Right cardiac atrium (tissue), 5 donors: ENCODE results near the gene NUP210. TPM values are rescaled to one million over a fixed set of nuclear protein-coding genes. Genes with fewer than 3 reads are reported as not detected.

Source experiments
- ATAC-seq, 2 donors: fragments of 200-7000 bp; cut with Tn5 transposase; one replicate each; pipeline versions ENCODE4 v1.8.0 to v1.9.1; 2020; ENCODE audit warnings: moderate library complexity in 2 of 2, mild to moderate bottlenecking in 1 of 2
- DNase-seq, 3 donors: peaks; one replicate each; pipeline ENCODE4 v3.0.0-alpha.2; 2020
- H3K27ac ChIP-seq: one replicate; pipeline ENCODE4 v1.5.1; 2013; ENCODE audit warnings: mild to moderate bottlenecking, low read length, control low read depth, moderate library complexity
- H3K27me3 ChIP-seq: one replicate; pipeline ENCODE4 v1.6.1; 2013; ENCODE audit not compliant: control insufficient read depth, insufficient read depth
- H3K4me1 ChIP-seq: one replicate; pipeline ENCODE4 v1.6.1; 2013; ENCODE audit warnings: low read length; ENCODE audit not compliant: control insufficient read depth, insufficient read depth
- H3K4me3 ChIP-seq: one replicate; pipeline ENCODE4 v1.5.1; 2013; ENCODE audit warnings: low read length, control low read depth
- H3K9me3 ChIP-seq: one replicate; pipeline ENCODE4 v1.6.1; 2013; ENCODE audit warnings: low read length; ENCODE audit not compliant: control insufficient read depth
- WGBS: extraction: QIAGEN DNeasy Blood & Tissue Kit; methylation state at CpG from one replicate; pipeline ENCODE4 v1.1.7; 2013; 5-methylcytosine and 5-hydroxymethylcytosine counted together
- intact Hi-C, 4 donors: fragments of 100-400 bp; cut with DNase I; formaldehyde crosslinking; loops; one replicate each; pipeline versions ENCODE4 v1.11.0 to v1.14.0; 2022 to 2023
- polyA plus RNA-seq: library from polyadenylated mRNA; stranded (reverse); fragments of 200-250 nt; gene quantifications from one replicate; pipeline ENCODE4 v1.2.3, GENCODE V29; 2013
- total RNA-seq, 4 donors: library from RNA; stranded (reverse); fragmentation: NEBNext Ultra II Directional; extraction: Animal tissue kit (Norgen Biotek cat#: 25700); gene quantifications; one replicate each; pipeline ENCODE4 v1.2.1, GENCODE V29; 2021
- donor health status: healthy with polysubstance abuse.
- donor health status: DM: no; HTN: yes; CAD: no.
- donor health status: DM: no; HTN: no; CAD: no.
- donor health status: DM: no; HTN: yes; CAD: no; lungs with severe emphysema.
- donor health status: DM: yes; HTN: yes; CAD: no.

Gene NUP210
- total and polyA plus RNA-seq, 5 donors = 2.0 to 5.9 (median 3.3) TPM

DNA sequence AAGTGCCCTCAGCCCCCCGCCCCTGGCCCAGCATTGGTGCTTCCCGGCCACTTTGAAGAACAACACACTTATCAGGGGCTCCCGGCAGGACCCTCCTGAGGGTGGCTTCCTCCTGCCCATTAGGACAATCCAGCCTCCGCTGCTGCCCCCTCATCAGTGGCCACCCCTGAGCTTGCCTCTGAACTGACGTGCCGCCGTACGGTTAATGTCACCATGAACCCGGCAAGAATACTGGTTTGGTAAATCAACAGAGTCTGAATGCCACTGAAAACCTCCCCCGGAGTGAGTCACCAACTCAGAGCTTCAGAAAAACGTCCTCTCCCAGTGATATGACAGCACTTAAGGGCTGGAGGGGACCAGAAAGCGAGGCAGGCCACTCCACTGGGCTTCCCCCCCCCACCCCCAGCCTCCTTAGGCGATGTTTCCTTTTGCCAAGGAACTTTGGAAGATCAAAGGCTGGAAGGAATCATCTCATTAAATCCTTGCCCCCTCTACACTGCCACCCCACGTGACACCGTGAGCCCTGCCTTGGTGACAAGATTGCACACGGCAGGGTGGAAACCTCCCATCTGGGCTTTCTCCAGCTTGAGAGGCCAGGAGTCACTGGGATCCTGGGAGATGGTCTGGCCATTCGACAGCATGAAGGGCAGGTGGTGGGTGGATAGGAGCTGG lies 142.1 kb downstream of the NUP210 start:
- Histone ChIP-seq H3K4me1 (no peaks in the 10 kb centered on the region), H3K27me3 (no peaks in the 10 kb centered on the region), H3K4me3 (no peak overlapping the region), H3K27ac (peak overlapping the region; percentile 65), H3K9me3 (no peaks in the 10 kb centered on the region)
- WGBS = 50% methylated on average over 17 of the region's 17 CpGs
- DNase-seq = peak in 2 of 3 donors; percentile 35 to 60
- intact Hi-C loops = no loop called here
- no peak for ATAC-seq

DNA sequence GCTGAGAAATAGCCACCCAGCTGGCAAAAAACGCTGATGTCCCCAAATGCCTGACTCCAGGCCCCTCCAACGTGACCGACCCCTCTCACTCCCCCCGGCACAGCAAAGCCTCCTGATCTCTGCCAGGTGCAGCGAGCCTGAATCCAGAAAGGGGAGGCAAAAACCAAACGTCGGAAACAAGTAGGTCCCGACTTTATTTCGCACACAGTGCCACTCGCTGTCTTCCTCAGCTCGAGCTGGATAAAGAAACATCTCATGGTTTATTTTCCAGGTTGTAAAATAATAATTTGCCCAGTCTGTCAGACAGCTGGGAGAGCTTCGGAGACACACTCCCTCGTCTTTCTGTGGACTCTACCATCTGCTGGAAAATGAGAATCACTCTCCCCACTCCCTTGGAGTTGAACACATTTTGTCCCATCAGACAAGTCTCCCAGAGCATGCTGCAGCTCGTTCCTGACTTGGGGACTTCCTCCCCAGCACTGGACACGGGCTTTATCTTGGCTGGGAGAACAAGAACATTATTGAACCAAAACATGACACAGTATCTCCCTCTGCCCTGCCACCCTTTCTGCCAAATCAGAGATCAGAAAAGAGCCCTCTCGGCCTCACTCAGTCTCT lies 142.8 kb downstream of the NUP210 start:
- H3K4me3 ChIP-seq = no peak overlapping the region
- H3K27me3 ChIP-seq = no peaks in the 10 kb centered on the region
- intact Hi-C loops = no loop called here
- H3K27ac ChIP-seq = peak overlapping the region; percentile 65
- ATAC-seq (peak in 1 of 2 donors; percentile 7), DNase-seq (peak in 1 of 3 donors; percentile 59)
- no peaks in the 10 kb centered on the region for H3K4me1 ChIP-seq
- H3K9me3 ChIP-seq = no peaks in the 10 kb centered on the region
- WGBS = 48% methylated on average over 16 of the region's 16 CpGs

DNA sequence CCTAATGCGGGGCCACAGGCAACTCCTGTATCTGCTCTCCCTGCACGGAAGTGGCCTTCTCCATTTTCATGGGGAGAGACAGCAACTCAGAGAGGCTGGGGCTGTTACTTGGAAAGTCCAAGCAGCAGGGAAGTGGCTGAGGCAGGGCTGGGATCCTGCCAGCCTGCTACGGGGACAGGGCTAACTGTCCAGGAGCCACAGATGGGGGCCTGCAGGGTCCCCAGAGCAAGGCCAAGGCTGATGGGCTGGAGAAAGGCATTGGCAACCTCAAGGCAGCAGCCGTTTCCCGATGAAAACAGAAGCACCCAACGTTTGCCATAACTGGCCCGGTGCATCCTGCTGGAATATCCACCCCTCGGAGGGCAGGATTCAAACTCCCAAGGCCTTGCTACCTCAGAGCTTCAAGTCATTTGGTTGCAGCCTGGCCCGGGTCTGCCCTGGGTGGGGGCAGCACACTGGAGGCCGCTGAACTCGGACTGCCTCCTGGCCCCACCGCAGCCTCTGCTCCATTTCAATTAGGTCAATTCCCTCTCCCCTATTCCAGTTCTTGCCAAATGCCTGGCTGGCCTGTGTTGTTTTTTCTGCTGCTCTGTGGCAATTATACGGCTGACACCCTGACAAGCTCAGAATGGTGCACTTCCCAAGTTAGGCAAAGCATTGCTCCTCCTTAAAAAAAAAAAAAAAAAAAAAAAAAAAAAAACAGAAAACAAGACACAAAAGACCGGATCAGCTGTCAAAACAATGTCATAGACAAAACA lies 143.5 kb downstream of the NUP210 start:
- Histone ChIP-seq H3K4me1 (no peaks in the 10 kb centered on the region), H3K9me3 (no peaks in the 10 kb centered on the region), H3K27me3 (no peaks in the 10 kb centered on the region), H3K4me3 (no peak overlapping the region), H3K27ac (peak overlapping the region; percentile 11)
- ATAC-seq (peak; percentile 49 to 75), DNase-seq (peak; percentile 66 to 88 (median 88))
- 55% methylated on average over 14 of the region's 14 CpGs for whole genome bisulfite sequencing
- intact Hi-C loops = no loop called here

DNA sequence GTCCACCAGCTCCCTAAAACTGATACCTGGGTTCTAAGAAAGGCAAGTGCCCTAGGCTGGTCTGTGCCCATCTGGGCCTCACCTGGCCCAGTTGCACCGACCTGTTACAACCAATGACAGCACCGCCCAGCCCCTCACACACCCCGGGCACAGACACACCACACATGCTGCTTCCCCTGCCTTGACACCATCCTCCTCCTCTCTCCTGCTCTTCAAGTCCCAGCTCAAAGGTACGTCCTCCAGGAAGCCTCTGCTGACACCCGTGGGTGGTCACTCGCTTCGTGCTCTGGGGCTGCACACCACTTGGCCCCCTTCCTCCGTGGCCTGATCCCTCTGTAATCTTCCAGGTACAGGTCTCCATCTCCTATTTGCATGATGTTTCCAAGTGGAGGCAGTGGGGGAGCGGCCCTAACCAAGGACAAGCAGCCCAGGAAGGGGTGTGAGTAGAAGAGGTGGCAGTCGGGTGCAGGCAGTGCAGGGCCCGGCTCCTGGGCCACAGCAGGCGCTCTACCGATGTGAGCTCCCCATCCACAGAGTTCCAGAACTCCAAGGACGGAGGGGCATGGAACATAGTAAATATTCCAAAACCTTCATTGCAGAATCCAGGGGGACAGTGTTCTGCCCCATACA lies 144.6 kb downstream of the NUP210 start:
- ATAC-seq = no peak
- Histone ChIP-seq H3K27ac (no peak overlapping the region), H3K4me3 (no peak overlapping the region), H3K9me3 (no peaks in the 10 kb centered on the region), H3K27me3 (no peaks in the 10 kb centered on the region), H3K4me1 (no peaks in the 10 kb centered on the region)
- intact Hi-C loops = no loop called here
- WGBS = 90% methylated on average over 14 of the region's 14 CpGs
- DNase-seq = peak in 2 of 3 donors; percentile 8 to 32

DNA sequence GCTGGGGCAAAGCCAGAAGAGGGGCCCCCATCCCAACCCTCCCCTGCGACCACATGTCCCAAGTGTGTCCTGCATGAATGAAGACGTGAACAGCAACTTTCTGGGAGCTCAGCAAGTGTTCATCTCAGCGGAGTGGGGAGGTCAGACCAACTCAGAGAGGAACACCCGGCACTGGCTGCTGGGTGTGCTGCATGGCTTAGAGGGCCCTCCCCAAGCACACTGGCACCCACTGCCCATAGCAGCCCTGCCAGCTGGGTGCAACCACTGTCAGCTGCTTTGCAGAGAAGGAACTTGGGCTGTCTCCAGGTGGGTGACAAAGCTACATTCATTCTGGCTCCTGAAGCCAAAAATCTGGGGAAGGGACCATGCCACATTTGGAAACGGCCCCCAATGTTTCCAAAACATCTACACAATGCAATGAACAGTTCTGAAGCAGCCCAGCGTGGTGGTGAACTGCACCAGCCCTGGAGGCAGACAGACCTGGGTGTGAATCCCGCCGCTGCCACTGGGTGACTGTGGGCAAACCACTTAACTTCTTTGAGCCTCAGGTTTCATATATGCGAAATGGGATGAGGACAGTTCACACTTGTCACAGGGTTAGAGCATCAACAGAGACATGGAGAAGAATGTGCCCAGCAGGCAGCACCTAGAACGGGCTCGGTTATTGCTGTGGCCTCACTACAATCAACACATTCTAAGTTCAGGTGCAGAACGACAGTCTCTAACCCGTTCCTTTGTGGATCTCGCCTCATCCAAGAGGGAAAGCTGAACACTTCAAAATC lies 145.4 kb downstream of the NUP210 start:
- Histone ChIP-seq H3K9me3 (no peaks in the 10 kb centered on the region), H3K4me1 (no peaks in the 10 kb centered on the region), H3K4me3 (no peak overlapping the region), H3K27ac (no peak overlapping the region), H3K27me3 (no peaks in the 10 kb centered on the region)
- intact Hi-C loops = no loop called here
- DNase-seq = peak in 1 of 3 donors; percentile 9
- WGBS = 92% methylated on average over 14 of the region's 14 CpGs
- ATAC-seq = no peak

GRCh38 chr3:13274125-13274524 lies 146.0 kb downstream of the NUP210 start:
- DNase-seq (peak in 2 of 3 donors; percentile 13 to 48), ATAC-seq (no peak)
- Histone ChIP-seq H3K27ac (no peak overlapping the region), H3K4me3 (no peak overlapping the region), H3K27me3 (no peaks in the 10 kb centered on the region), H3K4me1 (no peaks in the 10 kb centered on the region), H3K9me3 (no peaks in the 10 kb centered on the region)
- intact Hi-C loops = no loop called here
- WGBS = 70% methylated on average over 13 of the region's 13 CpGs

DNA sequence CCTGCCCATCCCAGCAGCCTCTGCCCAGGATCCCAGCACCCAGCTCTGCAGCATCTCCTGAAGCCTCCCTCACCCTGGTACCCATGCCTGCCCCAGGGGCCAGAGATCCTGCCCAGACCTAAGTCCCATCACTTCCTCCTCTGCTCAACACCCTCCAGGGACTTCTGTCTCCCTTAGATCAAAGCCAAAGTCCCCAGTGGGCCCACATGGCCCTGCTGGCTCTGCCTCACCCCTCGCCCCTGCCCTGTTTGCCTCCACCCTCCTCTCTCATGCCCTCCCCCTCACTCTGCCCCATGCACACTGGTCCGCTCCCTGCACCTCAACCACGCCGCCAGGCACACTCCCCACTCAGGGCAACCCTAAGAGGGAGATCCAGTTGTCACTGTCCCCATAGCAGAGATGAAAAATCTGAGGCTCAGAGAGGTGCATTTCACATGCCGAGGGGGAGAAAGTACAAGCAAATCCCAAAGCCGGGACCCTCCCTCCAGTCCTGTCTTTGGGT lies 146.5 kb downstream of the NUP210 start:
- intact Hi-C loops = no loop called here
- Histone ChIP-seq H3K27ac (no peak overlapping the region), H3K9me3 (no peaks in the 10 kb centered on the region), H3K4me1 (no peaks in the 10 kb centered on the region), H3K4me3 (no peak overlapping the region), H3K27me3 (no peaks in the 10 kb centered on the region)
- WGBS = 88% methylated on average over 6 of the region's 6 CpGs
- DNase-seq (peak in 2 of 3 donors; percentile 5 to 38), ATAC-seq (no peak)

- intact Hi-C loops = no loop called here
- 54% methylated on average over 10 of the region's 10 CpGs for WGBS
- Histone ChIP-seq H3K27ac (no peak overlapping the region), H3K27me3 (no peaks in the 10 kb centered on the region), H3K4me3 (no peak overlapping the region), H3K9me3 (no peaks in the 10 kb centered on the region), H3K4me1 (no peaks in the 10 kb centered on the region)
- ATAC-seq (no peak), DNase-seq (peak in 2 of 3 donors; percentile 5 to 23)
Observed at GRCh38 chr3:13272831-13273603, 147.1 kb downstream of the NUP210 start.

- Histone ChIP-seq H3K27ac (no peak overlapping the region), H3K27me3 (no peaks in the 10 kb centered on the region), H3K4me1 (no peaks in the 10 kb centered on the region), H3K4me3 (no peak overlapping the region), H3K9me3 (no peaks in the 10 kb centered on the region)
- intact Hi-C loops = no loop called here
- DNase-seq (peak in 2 of 3 donors; percentile 5 to 19), ATAC-seq (no peak)
- 89% methylated on average over 5 of the region's 5 CpGs for WGBS
Observed at GRCh38 chr3:13269711-13270378, 150.3 kb downstream of the NUP210 start.
